Spleen (tissue), 11 donors: ENCODE results near the gene P2RY2. TPM values are rescaled to one million over a fixed set of nuclear protein-coding genes. Genes with fewer than 3 reads are reported as not detected.
A peak's percentile ranks its signal among the peaks of the same experiment; 100 is the strongest.

Experiments used
- DNase-seq: peaks from one replicate; pipeline ENCODE4 v3.0.0-alpha.2; 2020
- H3K27ac ChIP-seq, 8 donors: fragments of 200-600 bp; sonication (generic) in 7 of 8; 1 replicate in 4 of 8; 2 replicates in 4 of 8; pipeline versions ENCODE4 v1.5.0 to v1.8.0; 2016 to 2021; ENCODE audit warnings: inconsistent platforms in 4 of 8, mild to moderate bottlenecking in 4 of 8, moderate library complexity in 1 of 8
- H3K27me3 ChIP-seq, 7 donors: fragments of 200-600 bp; sonication (generic) in 6 of 7; replicated peaks in 1 of 7; 1 replicate in 4 of 7; 2 replicates in 3 of 7; pipeline versions ENCODE4 v1.5.0 to v1.8.0; 2016 to 2021; ENCODE audit warnings: inconsistent platforms in 3 of 7, mild to moderate bottlenecking in 1 of 7
- H3K36me3 ChIP-seq, 6 donors: fragments of 200-600 bp; sonication (generic) in 5 of 6; 1 replicate in 4 of 6; 2 replicates in 2 of 6; pipeline versions ENCODE4 v1.5.0 to v1.8.0; 2016 to 2021; ENCODE audit warnings: inconsistent platforms in 2 of 6
- H3K4me1 ChIP-seq, 6 donors: fragments of 200-600 bp; sonication (generic) in 5 of 6; 1 replicate in 3 of 6; 2 replicates in 3 of 6; pipeline versions ENCODE4 v1.5.0 to v1.8.0; 2016 to 2021; ENCODE audit warnings: inconsistent platforms in 3 of 6
- H3K4me3 ChIP-seq, 8 donors: fragments of 200-600 bp; sonication (generic) in 7 of 8; 1 replicate in 4 of 8; 2 replicates in 4 of 8; pipeline versions ENCODE4 v1.5.0 to v1.8.0; 2016 to 2021; ENCODE audit warnings: inconsistent platforms in 4 of 8, mild to moderate bottlenecking in 4 of 8, moderate library complexity in 2 of 8
- H3K9me3 ChIP-seq, 8 donors: fragments of 200-600 bp; sonication (generic) in 7 of 8; 1 replicate in 4 of 8; 2 replicates in 4 of 8; pipeline versions ENCODE4 v1.5.0 to v1.8.0; 2016 to 2021; ENCODE audit warnings: inconsistent platforms in 4 of 8
- CTCF ChIP-seq, 11 experiments: fragments of 200-600 bp in 7 of 11; fragments of 450-650 bp in 4 of 11; sonication (generic) in 4 of 11; IDR thresholded peaks in 8 of 11; conservative IDR thresholded peaks in 3 of 11; 1 replicate in 7 of 11; 2 replicates in 4 of 11; pipeline versions ENCODE4 v1.4.0 to v1.8.0; 2016 to 2021; ENCODE audit warnings: antibody characterized with exemption in 11 of 11, inconsistent platforms in 4 of 11, mild to moderate bottlenecking in 1 of 11
- POLR2A ChIP-seq, 3 donors: fragments of 450-650 bp; IDR thresholded peaks; one replicate each; pipeline ENCODE4 v1.5.1; 2017; ENCODE audit warnings: antibody characterized with exemption in 3 of 3, mild to moderate bottlenecking in 1 of 3
- POLR2AphosphoS5 ChIP-seq, 3 donors: sonication (generic); formaldehyde crosslinking; IDR thresholded peaks; one replicate each; pipeline ENCODE4 v1.5.1; 2017; ENCODE audit warnings: antibody characterized with exemption in 3 of 3
- WGBS, 5 donors: extraction: QIAGEN DNeasy Blood & Tissue Kit in 3 of 5; methylation state at CpG; one replicate each; pipeline versions ENCODE4 v1.1.5 to v1.1.7; 2013 to 2018; 5-methylcytosine and 5-hydroxymethylcytosine counted together
- intact Hi-C: fragments of 100-400 bp; cut with DNase I; formaldehyde crosslinking; loops from one replicate; pipeline ENCODE4 v1.15.0; 2023; ENCODE audit warnings: low total_unique reads
- polyA plus RNA-seq, 3 donors: library from polyadenylated mRNA; stranded (reverse); fragments of 200-250 nt; gene quantifications; one replicate each; pipeline ENCODE4 v1.2.1, GENCODE V29; 2013
- total RNA-seq, 7 donors: library from RNA; depleted of rRNA in 3 of 7; stranded (reverse); fragments of >200 nt in 3 of 7; fragmentation: NEBNext Ultra II Directional in 4 of 7; extraction: Animal tissue kit (Norgen Biotek cat#: 25700) in 4 of 7; gene quantifications; one replicate each; pipeline versions ENCODE4 v1.1.0 to v1.2.1, GENCODE V29; 2016 to 2021
- donor health status: healthy with polysubstance abuse.
- donor health status: DM: no; HTN: no; CAD: no; lungs with moderate emphysema.
- donor health status: DM: no; HTN: no; CAD: no.
- donor health status: Bipolar disorder and iron deficiency.
- donor health status: healthy.
- donor health status: DM: no; HTN: no; CAD: no.
- donor health status: DM: yes; HTN: yes; CAD: no.

Gene P2RY2
- total and polyA plus RNA-seq, 10 donors: 0.99 to 17.5 (median 10.7) TPM

- WGBS, 5 donors: 82 to 100% (median 95%) methylated on average over 3 of the region's 3 CpGs
- Histone ChIP-seq H3K4me1 (peaks cover 0 to 26% (median 8%) of the 10 kb centered on the region in 6 donors), H3K36me3 (no peaks in the 10 kb centered on the region), H3K27me3 (no peaks in the 10 kb centered on the region), H3K27ac (peak overlapping the region in 1 of 8 donors; percentile 17), H3K4me3 (no peak overlapping the region), H3K9me3 (no peaks in the 10 kb centered on the region)
- no peak for DNase-seq
- intact Hi-C loops: no loop called here
- TF ChIP-seq POLR2AphosphoS5 (IDR thresholded peaks at IDR 0.05) (no peak), CTCF (IDR thresholded peaks at IDR 0.05 in 8 of 11, conservative IDR thresholded peaks at IDR 0.05 in 3 of 11) (no peak), POLR2A (IDR thresholded peaks at IDR 0.05) (no peak)
Measured at GRCh38 chr11:73248526-73249185, 30.6 kb downstream of the P2RY2 start.

DNA sequence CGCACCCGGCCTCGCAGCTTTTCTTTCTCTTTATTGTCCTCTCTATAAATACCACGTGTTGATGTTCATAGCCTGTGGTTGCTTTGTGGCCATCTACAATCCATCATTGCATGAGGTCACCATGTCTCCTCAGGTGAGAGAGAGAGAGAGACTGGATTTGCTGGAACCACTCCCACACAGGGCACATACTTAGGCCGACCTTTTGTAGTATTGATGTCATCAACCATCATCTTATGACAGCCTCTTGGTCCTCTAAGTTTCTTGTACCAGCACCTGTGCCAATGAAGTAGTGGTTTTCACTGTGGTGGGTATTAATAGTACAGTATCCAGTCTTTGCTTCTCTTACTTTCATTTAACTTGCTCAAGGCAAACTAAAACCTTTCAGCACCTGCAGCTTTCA lies 31.2 kb downstream of the P2RY2 start:
- peaks cover 0 to 19% (median 6%) of the 10 kb centered on the region in 6 donors for H3K4me1 ChIP-seq
- no peak overlapping the region for H3K4me3 ChIP-seq
- peak overlapping the region in 1 of 8 donors; percentile 17 for H3K27ac ChIP-seq
- no peak for TF ChIP-seq POLR2AphosphoS5 (IDR thresholded peaks at IDR 0.05)
- TF ChIP-seq POLR2A (IDR thresholded peaks at IDR 0.05): no peak
- no peak for TF ChIP-seq CTCF (IDR thresholded peaks at IDR 0.05 in 8 of 11, conservative IDR thresholded peaks at IDR 0.05 in 3 of 11)
- no peaks in the 10 kb centered on the region for H3K27me3 ChIP-seq
- intact Hi-C loops: no loop called here
- DNase-seq: no peak
- no peaks in the 10 kb centered on the region for H3K36me3 ChIP-seq
- 86 to 90% (median 89%) methylated on average over 5 of the region's 5 CpGs for WGBS, 5 donors
- no peaks in the 10 kb centered on the region for H3K9me3 ChIP-seq

DNA sequence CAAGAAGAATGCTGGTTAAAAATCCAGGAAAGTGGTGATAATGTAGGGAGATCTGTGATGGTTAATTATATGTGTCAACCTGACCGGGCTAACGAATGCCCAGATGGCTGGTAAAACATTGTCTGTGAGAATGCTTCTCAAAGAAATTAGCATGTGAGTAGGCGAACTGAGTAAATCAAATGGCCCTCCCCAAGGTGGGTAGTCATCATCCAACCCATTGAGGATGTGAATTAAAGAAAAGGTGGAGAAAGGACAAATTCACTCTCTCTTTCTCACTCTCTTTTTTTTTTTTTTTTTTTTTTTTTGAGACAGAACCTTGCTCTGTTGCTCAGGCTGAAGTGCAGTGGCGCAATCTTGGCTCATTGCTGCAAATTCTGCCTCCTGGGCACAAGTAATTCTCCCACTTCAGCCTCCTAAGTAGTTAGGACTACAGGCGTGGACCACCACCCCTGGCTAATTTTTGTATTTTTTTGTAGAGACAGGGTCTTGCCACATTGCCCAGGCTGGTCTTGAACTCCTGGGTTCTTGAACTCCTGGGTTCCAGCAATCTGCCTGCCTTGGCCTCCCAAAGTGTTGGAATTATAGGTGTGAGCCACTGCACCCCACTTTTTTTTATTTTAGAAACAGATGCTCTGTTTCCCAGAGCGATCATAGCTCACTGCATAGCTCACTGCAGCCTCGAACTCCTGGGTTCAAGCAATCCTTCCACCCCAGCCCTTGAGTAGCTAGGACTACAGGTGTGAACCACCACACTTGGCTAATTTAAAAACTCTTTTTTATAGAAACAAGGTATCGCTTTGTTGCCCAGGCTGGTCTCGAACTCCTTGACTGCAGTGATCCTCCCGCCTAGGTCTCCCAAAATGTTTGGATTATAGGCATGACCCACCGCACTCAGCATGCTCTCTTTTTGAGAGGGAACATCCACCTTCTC lies 32.0 kb downstream of the P2RY2 start:
- no peaks in the 10 kb centered on the region for H3K36me3 ChIP-seq
- intact Hi-C loops: no loop called here
- peak; percentile 17 for DNase-seq
- H3K27ac ChIP-seq: peak overlapping the region in 1 of 8 donors; percentile 47
- H3K9me3 ChIP-seq: no peaks in the 10 kb centered on the region
- no peaks in the 10 kb centered on the region for H3K27me3 ChIP-seq
- TF ChIP-seq POLR2AphosphoS5 (IDR thresholded peaks at IDR 0.05) (no peak), CTCF (IDR thresholded peaks at IDR 0.05 in 8 of 11, conservative IDR thresholded peaks at IDR 0.05 in 3 of 11) (no peak), POLR2A (IDR thresholded peaks at IDR 0.05) (no peak)
- 90 to 95% (median 94%) methylated on average over 11 of the region's 11 CpGs for WGBS, 5 donors
- H3K4me3 ChIP-seq: no peak overlapping the region
- peaks cover 0 to 11% (median 2%) of the 10 kb centered on the region in 6 donors for H3K4me1 ChIP-seq
